Activated CD4-positive, alpha-beta T cell treated with anti-CD3 and anti-CD28 coated beads, Interleukin-2, Interleukin-6, amounts not matched to agents 100 ng/mL and 50 ng/mL, durations not matched to agents 16 hours and 8 hours (primary cell): ENCODE data around the gene WSCD1.

Experiments
- DNase-seq: peaks from one replicate; pipeline ENCODE4 v3.0.0-alpha.2; 2020

WSCD1 gene

DNA sequence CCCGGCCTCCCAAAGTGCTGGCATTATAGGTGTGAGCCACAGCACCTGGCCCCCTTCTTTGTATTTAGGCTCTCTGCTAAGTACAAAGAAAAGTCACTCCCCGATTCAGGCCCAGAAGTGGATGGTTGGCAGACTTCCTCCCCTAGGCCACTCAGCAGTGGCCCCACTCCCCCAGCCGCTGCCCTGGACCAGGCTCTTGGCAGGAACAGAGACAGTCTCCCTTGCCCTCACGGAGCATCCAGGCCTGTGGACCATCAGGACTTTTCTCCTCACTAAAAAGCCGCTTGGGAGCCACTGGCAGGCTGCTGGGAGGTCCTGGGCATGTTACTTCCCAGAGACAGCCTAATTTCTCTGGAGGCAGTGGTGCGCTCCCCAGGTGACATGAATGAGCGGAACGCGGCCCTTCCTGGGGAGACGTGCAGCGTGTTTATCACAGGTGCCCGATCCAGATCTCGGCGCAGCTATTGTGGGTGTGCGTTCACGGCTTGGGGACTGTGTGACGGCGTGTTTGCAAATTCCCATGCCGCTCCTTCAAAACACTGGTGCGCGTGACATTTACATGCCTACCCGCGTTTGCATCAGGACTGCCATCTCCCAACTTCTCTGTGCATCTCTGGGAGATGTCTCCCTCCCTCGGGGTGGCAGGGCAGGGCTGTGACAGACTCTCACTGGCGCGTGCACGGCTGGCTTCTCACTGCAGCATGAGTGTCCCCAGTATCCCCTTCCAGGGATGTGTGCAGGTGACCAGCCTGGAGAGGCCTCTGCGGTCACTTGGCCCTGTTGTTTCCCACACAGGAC is 16.6 kb downstream of the WSCD1 start:
- no peak for DNase-seq

- DNase-seq, result no peak
Observed at GRCh38 chr17:6088141-6088540, 18.0 kb downstream of the WSCD1 start.

GRCh38 chr17:6090253-6090652 is 20.1 kb downstream of the WSCD1 start:
- DNase-seq, result no peak

DNA sequence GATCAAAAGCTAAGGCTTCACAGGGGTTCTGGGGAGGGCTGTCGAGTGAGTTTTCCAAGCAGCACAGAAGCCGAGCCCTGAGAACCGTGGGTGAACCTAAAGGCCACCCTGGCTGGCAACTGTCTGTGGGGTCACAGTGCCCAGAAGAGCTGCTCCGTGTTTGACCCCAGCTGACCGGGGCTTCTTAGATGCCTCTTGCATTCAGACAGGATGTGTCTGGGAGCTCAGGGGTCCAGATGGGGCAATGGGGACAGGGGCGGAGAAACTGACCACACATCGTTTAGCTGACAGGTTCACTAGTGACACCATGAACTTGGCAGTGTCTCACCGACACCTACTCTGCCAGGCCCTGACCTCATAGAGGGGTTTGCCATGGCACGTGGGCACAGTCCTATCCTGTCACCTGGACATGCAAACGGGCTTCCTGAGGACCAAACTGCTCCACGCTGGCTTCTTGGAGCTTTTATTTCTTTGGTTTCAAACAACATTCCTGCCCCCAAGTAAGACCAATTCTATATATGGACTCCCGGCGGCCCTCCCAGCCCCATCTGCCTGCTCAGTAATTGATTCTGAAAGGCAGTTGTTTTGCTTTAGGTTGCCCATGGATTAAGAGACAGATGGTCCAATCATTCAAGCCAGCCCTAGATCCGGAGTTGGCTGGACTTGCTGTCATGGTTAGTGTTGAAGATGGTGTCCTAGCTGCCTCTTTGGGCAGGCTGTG is 22.2 kb downstream of the WSCD1 start:
- no peak for DNase-seq

DNA sequence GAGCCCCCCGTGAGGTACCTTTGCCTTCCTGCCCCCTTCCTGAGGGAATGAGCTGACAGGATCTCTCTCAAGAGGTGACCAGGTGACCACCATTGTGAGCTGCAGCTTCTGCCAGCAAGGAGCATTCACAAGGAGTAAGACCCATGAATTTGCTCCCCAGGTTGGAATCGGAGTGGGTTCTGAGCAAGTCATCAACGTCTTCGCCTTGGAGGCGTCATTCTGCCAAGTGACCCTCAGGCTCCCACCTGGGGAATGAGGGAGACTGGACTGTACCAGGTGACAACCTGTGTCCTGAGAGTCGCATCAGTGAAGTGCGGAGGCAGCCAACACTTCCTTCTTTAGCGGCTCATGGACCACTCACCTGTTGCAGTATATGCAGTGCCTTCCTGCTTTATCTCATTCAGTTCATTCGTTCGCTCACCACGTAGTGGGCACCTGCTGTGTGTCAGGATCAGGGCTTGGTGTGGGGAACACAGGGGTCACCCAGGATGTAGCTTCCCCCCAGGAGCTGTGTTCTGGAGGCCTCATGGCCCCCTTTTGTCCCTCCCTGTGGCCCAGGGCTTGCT is 22.8 kb downstream of the WSCD1 start:
- no peak for DNase-seq

GRCh38 chr17:6094453-6094852 is 24.3 kb downstream of the WSCD1 start:
- DNase-seq, result no peak

DNA sequence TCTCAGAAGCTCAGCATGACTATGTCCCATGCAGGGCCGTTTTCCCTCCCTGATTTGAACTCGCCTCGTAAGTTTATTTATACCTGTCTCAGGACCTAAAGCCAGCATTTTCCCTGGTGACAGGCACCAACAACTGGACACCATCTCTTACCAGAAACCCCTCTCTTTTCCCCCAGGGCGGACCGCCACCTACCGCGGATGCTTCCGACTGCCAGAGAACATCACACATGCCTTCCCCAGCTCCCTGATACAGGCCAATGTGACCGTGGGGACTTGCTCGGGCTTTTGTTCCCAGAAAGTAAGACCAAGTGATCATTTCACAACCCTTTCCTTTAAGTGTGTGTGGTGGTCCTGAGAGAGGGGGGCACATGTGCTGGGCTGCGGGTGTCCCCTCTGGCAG is 24.7 kb downstream of the WSCD1 start:
- no peak for DNase-seq

DNA sequence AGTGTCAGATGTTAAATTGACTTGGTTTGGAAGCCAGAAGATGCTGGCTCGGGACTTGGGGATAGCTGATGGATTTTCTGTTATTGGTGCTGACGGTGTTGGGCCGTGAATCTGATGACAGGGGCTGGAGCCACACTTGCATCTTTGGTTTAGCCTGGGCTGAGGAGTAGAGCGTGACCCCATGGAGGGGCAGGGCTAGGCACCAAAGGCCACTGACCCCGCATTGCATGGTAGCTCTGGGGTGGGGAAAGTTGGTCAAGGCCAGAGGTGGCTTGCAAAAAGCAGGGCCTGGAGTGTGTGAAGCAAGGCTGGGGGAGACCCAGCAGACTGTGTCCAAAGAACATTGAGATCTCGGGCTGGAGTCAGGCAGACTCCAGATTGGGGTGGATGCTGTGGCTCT is 25.3 kb downstream of the WSCD1 start:
- no peak for DNase-seq

GRCh38 chr17:6096201-6097004 is 26.2 kb downstream of the WSCD1 start:
- DNase-seq, result no peak

GRCh38 chr17:6097005-6097279 is 26.8 kb downstream of the WSCD1 start:
- DNase-seq, result no peak

- no peak for DNase-seq
Observed at GRCh38 chr17:6098050-6098822, 28.1 kb downstream of the WSCD1 start.

- DNase-seq, result no peak
Observed at GRCh38 chr17:6098823-6099180, 28.6 kb downstream of the WSCD1 start.

DNA sequence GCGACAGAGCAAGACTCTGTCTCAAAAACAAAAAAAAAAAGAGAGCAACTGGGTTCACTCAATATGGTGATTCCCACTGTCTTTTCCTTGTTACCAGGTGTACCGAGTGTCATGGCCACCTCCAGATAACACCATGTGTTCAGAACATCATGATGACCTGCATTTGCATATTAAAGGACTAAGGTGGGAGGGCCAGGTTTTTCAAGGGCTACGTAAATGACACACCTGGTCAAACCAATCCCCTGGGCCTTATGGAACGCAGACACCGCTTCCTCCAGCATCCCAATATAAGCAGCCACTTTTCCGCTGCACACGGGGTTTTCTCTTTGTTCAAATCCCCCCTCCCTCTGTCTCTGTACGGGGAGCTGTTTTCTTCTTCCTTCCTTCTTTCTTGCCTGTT is 29.3 kb downstream of the WSCD1 start:
- no peak for DNase-seq

GRCh38 chr17:6100146-6100545 is 30.0 kb downstream of the WSCD1 start:
- no peak for DNase-seq

DNA sequence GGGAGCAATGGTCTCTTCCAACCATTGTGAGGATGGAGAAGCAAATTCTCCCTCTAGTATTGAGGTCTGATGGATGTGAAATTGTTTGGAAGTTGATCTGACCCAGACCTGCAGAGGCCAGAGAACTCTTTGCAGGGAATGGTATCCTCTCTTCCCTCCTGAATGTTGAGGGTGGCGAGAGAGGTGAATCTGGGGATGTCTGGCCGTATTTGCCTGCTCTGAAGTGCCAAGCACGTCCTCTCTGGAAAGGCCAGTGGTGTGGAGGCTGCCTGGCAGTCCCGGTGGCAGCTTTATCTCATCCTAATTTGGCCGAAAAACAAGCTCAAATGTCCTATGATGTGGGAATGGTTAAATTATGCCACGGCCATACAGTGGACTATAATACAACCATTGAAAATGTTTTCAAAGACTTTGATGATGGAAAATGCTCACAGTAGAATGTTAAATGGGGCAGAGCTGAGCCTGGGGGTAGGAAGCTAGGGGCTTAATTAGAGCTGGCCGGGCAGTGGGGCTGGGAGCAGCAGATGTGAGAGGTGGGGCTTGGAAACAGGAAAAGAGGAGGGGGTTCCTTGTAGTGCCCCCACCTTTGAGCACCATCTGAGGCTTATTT is 30.8 kb downstream of the WSCD1 start:
- DNase-seq, result no peak

DNA sequence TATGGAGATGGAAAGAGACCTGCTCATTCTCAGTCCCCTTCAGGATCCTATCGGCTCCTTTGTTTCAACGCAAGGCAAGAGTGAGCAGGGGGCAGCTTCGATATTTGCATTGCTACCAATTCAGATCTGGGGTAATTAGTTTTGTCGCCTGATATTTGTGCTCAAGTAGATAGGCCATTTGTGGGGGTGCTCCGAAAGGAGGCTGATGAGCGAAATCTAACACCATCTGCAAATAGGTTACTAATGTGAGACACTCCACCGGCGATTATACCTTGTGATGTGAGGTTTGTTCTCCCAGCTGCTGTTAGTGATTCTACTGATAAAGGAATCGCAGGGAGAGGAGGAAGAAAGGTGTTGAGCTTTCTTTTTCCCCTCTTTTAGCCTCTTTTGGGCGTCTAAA is 31.5 kb downstream of the WSCD1 start:
- DNase-seq, result no peak

GRCh38 chr17:6102615-6103014 is 32.4 kb downstream of the WSCD1 start:
- DNase-seq, result no peak

GRCh38 chr17:6104956-6105648 is 34.9 kb downstream of the WSCD1 start:
- DNase-seq, result no peak

GRCh38 chr17:6105649-6106007 is 35.4 kb downstream of the WSCD1 start:
- no peak for DNase-seq

GRCh38 chr17:6106212-6106611 is 36.0 kb downstream of the WSCD1 start:
- DNase-seq, result no peak

- DNase-seq, result no peak
Observed at GRCh38 chr17:6107791-6108190, 37.6 kb downstream of the WSCD1 start.

- no peak for DNase-seq
Observed at GRCh38 chr17:6108382-6108781, 38.2 kb downstream of the WSCD1 start.
